ENCODE data around the gene MSLN. TPM values are rescaled to one million over a fixed set of nuclear protein-coding genes. Genes with fewer than 3 reads are reported as not detected.

Gene MSLN
- total RNA-seq, 4 donors from 2014 or later, result 0.31 to 7.3 (median 0.49) TPM; not detected in 1

DNA sequence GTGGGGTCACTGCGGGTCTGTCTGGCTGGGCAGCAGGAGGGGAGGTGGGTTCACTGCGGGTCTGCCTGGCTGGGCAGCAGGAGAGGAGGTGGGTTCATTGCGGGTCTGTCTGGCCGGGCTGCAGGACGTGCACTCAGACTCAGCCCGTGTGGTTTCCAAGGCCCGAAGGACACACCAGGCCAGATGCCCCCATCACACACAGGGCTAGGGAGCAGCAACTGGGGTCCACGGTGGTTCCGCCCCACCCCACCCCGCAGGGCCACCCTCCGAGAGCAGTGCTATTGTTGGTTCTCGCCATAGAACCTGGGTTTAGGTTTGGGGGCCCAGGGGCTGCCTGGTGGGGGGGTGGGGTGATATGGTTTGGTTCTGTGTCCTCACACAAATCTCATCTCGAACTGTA is 13.9 kb upstream of the MSLN start:
- Histone ChIP-seq H3K4me1 (peaks cover 1% of the 10 kb centered on the region), H3K9me3 (no peaks in the 10 kb centered on the region), H3K4me3 (no peak overlapping the region), H3K36me3 (no peaks in the 10 kb centered on the region), H3K27me3 (peaks cover 5% of the 10 kb centered on the region), H3K27ac (no peak overlapping the region)
- 43% methylated on average over 1 of the region's 13 CpGs for WGBS
- DNase-seq (ENCODE audit: low spot score in 2 of 2), result no peak
- TF ChIP-seq POLR2AphosphoS5 (IDR thresholded peaks at IDR 0.05), result no peak
- TF ChIP-seq POLR2A (IDR thresholded peaks at IDR 0.05), result no peak
- TF ChIP-seq, protein P1, sequence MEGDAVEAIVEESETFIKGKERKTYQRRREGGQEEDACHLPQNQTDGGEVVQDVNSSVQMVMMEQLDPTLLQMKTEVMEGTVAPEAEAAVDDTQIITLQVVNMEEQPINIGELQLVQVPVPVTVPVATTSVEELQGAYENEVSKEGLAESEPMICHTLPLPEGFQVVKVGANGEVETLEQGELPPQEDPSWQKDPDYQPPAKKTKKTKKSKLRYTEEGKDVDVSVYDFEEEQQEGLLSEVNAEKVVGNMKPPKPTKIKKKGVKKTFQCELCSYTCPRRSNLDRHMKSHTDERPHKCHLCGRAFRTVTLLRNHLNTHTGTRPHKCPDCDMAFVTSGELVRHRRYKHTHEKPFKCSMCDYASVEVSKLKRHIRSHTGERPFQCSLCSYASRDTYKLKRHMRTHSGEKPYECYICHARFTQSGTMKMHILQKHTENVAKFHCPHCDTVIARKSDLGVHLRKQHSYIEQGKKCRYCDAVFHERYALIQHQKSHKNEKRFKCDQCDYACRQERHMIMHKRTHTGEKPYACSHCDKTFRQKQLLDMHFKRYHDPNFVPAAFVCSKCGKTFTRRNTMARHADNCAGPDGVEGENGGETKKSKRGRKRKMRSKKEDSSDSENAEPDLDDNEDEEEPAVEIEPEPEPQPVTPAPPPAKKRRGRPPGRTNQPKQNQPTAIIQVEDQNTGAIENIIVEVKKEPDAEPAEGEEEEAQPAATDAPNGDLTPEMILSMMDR (IDR thresholded peaks at IDR 0.05), result no peak
- TF ChIP-seq EP300 (IDR thresholded peaks at IDR 0.05), result no peak

DNA sequence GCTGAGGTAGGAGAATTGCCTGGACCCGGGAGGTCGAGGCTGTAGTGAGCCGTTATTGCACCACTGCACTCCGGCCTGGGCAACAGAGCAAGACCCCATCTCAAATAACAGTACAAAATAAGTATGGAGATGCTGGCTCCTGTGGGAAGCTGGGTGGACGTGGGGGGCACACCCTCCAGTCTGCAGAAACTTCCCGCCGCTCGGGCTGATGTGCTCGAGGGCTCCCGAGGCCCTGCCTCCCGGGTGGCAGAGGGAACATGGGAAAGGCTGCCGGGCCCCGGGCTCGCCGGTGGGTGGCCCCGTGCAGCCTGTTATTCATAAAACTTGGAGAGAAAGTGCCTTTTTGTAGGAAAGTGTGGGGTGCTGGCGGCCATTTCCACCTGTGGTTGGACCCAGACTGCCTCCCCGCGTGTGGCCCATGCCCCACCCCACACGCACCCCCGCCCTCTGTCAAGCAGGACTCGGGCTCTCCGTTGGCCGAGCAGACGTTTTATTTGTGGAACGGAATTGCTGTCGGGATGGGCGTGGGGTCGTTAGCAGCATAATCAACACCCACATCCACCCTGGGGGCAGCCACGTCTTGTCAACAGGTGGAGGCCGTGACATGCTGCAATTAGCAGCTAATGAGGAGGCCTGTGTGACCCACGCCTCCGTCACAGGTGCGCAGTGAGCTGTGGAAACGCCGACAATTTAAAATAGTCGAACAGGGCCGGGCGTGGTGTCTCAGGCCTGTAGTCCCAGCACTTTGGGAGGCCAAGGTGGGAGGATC is 12.4 kb upstream of the MSLN start:
- Histone ChIP-seq H3K9me3 (no peaks in the 10 kb centered on the region), H3K4me3 (no peak overlapping the region), H3K36me3 (no peaks in the 10 kb centered on the region), H3K27ac (no peak overlapping the region), H3K27me3 (peaks cover 17% of the 10 kb centered on the region), H3K4me1 (peaks cover 7% of the 10 kb centered on the region)
- 63% methylated on average over 16 of the region's 39 CpGs for WGBS
- TF ChIP-seq EP300 (IDR thresholded peaks at IDR 0.05) (no peak), POLR2AphosphoS5 (IDR thresholded peaks at IDR 0.05) (no peak), POLR2A (IDR thresholded peaks at IDR 0.05) (no peak)
- TF ChIP-seq, protein P1 (IDR thresholded peaks at IDR 0.05), result no peak
- DNase-seq (ENCODE audit: low spot score in 2 of 2), result no peak

DNA sequence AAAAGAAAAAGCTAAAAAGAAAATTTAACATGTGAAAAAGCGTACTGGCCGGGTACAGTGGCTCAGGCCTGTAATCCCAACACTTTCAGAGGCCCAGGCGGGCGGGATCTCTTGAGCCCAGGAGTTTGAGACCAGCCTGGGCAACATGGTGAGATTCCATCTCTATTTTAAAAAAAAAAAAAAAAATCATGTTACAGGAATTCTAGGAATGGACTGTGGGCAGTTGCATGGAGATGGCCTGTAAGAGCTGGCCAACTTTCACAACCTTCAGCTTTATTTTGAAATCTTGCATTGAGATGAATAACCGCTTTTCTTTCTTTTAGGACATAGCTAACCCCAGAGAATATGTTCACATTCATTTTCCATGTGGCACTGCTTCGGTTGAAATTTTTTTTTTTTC is 11.5 kb upstream of the MSLN start:
- Histone ChIP-seq H3K27ac (no peak overlapping the region), H3K4me3 (no peak overlapping the region), H3K27me3 (peaks cover 23% of the 10 kb centered on the region), H3K9me3 (no peaks in the 10 kb centered on the region), H3K36me3 (no peaks in the 10 kb centered on the region), H3K4me1 (peaks cover 7% of the 10 kb centered on the region)
- TF ChIP-seq EP300 (IDR thresholded peaks at IDR 0.05) (no peak), POLR2AphosphoS5 (IDR thresholded peaks at IDR 0.05) (no peak), POLR2A (IDR thresholded peaks at IDR 0.05) (no peak)
- TF ChIP-seq, protein P1 (IDR thresholded peaks at IDR 0.05), result no peak
- WGBS, result 87% methylated on average over 6 of the region's 6 CpGs
- DNase-seq (ENCODE audit: low spot score in 2 of 2), result no peak

DNA sequence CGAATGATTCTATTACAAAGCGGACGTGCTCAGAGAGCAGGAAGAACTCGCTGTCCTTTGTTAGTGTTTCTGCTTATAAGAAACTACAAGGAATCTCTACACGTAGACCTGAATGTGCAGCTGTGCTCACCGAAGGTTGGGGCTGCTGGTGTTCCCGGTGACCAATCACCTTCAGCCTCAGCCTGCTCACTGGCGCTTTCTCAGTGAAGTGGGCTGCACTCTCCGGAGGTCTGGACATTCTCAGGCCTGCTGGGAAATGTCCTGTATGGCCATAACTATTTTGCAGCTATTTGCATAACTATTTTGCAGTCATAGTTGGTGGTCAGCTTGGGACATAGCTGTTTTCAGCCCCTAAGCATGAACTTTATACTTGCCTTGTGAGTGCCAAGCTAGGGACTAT is 10.0 kb upstream of the MSLN start:
- Histone ChIP-seq H3K27ac (no peak overlapping the region), H3K36me3 (no peaks in the 10 kb centered on the region), H3K4me3 (no peak overlapping the region), H3K4me1 (peaks cover 7% of the 10 kb centered on the region), H3K9me3 (no peaks in the 10 kb centered on the region), H3K27me3 (peaks cover 25% of the 10 kb centered on the region)
- TF ChIP-seq EP300 (IDR thresholded peaks at IDR 0.05) (no peak), POLR2AphosphoS5 (IDR thresholded peaks at IDR 0.05) (no peak), POLR2A (IDR thresholded peaks at IDR 0.05) (no peak)
- TF ChIP-seq, protein P1 (IDR thresholded peaks at IDR 0.05), result no peak
- DNase-seq (ENCODE audit: low spot score in 2 of 2), result no peak
- WGBS, result 74% methylated on average over 9 of the region's 9 CpGs

DNA sequence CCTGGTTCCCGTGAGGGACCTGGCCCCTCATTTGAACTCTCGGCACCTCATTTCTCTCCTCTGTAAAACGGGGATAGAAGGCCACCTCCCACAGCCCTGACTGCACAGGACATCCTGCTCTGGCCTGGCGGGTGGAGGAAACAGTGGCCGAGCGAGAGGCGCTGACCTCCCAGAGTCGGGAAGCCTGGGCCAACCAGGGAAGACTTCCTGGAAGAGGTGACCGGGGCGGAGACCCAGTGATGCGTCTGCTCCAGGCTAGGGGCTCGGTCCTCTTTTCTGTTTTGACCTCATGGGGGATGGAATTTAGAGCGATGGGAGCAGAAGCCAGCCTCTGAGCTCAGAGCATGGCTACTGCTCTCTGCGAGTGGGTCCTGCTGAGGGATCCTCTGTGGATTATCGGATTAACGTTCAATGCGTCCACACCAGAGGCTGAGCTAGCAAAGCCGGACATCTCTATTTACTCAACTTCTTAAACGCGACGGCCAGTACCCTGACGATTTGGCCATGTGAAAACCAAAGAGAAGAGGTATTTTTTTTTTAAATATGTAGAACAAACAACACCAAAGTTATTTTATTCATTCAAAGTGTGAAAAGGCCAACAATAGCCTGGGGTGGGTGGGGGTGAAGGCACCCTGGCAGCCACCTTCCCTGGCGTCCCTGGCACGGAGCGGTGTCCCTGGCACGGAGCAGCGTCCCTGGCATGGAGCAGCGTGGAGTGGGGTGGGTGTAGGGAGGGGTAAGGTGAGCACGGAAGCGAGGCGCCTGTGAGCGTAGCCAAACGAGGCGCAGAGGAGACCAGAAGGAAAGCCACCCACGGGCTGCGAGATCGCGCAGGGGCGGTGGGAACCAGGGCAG is 9.2 kb upstream of the MSLN start:
- no peak for TF ChIP-seq EP300 (IDR thresholded peaks at IDR 0.05)
- TF ChIP-seq POLR2A (IDR thresholded peaks at IDR 0.05), result no peak
- TF ChIP-seq, protein P1 (IDR thresholded peaks at IDR 0.05), result no peak
- no peak for TF ChIP-seq POLR2AphosphoS5 (IDR thresholded peaks at IDR 0.05)
- Histone ChIP-seq H3K27ac (no peak overlapping the region), H3K9me3 (no peaks in the 10 kb centered on the region), H3K27me3 (peaks cover 25% of the 10 kb centered on the region), H3K4me3 (no peak overlapping the region), H3K36me3 (no peaks in the 10 kb centered on the region), H3K4me1 (peaks cover 7% of the 10 kb centered on the region)
- WGBS, result 54% methylated on average over 39 of the region's 39 CpGs
- no peak for DNase-seq (ENCODE audit: low spot score in 2 of 2)
